H1 (cell line): Measurements from ENCODE around the gene EML4. TPM values are rescaled to one million over a fixed set of nuclear protein-coding genes. Genes with fewer than 3 reads are reported as not detected.

Experiments used
- HDAC2 ChIP-seq, 2 experiments: fragments of 300-600 bp in 1 of 2; sonication (generic) in 1 of 2; IDR thresholded peaks; 2 replicates each; pipeline ENCODE4 v1.6.1; 2011 to 2012; ENCODE audit warnings: low read depth in 2 of 2, low read length in 2 of 2, mild to moderate bottlenecking in 2 of 2, moderate library complexity in 2 of 2, borderline replicate concordance in 1 of 2, inconsistent platforms in 1 of 2
- POLR2A ChIP-seq, 2 experiments: IDR thresholded peaks; 1 replicate in 1 of 2; 2 replicates in 1 of 2; pipeline ENCODE4 v1.6.1; 2011; ENCODE audit warnings: low read depth in 2 of 2, low read length in 2 of 2, mild to moderate bottlenecking in 2 of 2; ENCODE audit errors: control extremely low read depth in 1 of 2
- SIN3A ChIP-seq, 2 experiments: IDR thresholded peaks in 1 of 2; conservative IDR thresholded peaks in 1 of 2; 2 replicates each; pipeline ENCODE4 v1.6.1; 2011 to 2012; ENCODE audit warnings: low read length in 2 of 2, improper control_type of control experiment in 1 of 2, low read depth in 1 of 2, mild to moderate bottlenecking in 1 of 2
- SP1 ChIP-seq: IDR thresholded peaks from 2 replicates; pipeline ENCODE4 v1.6.1; 2011; ENCODE audit warnings: low read depth, low read length
- polyA plus RNA-seq, 7 experiments: library from polyadenylated mRNA; depleted of rRNA in 3 of 7; stranded (reverse) in 5 of 7; unstranded in 2 of 7; fragments of >200 nt in 5 of 7; fragments of 200-250 nt in 2 of 7; gene quantifications; 1 replicate in 5 of 7; 2 replicates in 1 of 7; 4 replicates in 1 of 7; pipeline versions ENCODE4 v1.2.1 to v1.2.3, GENCODE V29; 2011 to 2013; ENCODE audit warnings: missing spikeins in 2 of 7, mixed read lengths in 2 of 7
- total RNA-seq: library from RNA; stranded (reverse); fragmentation: NEBNext Ultra II Directional; extraction: Animal tissue kit (Norgen Biotek cat#: 25700); gene quantifications from 2 replicates; pipeline ENCODE4 v1.2.1, GENCODE V29; 2021

EML4 gene
- total and polyA plus RNA-seq, 2 of the 8 experiments (the other 6 are each of a cell fraction or from before 2014, with no cell fraction given) = 50.1 to 104 TPM

GRCh38 chr2:42340938-42341636, 171.9 kb downstream of the EML4 start (continued):
- TF ChIP-seq SIN3A (conservative IDR thresholded peaks at IDR 0.05 in 1 of 2, IDR thresholded peaks at IDR 0.05 in 1 of 2; ENCODE audit: low read depth in 1 of 2, low read length in 2 of 2) (no peak), POLR2A (IDR thresholded peaks at IDR 0.05; ENCODE audit: control extremely low read depth in 1 of 2, low read depth in 2 of 2, low read length in 2 of 2) (no peak), SP1 (no peak), HDAC2 (IDR thresholded peaks at IDR 0.05; ENCODE audit: borderline replicate concordance in 1 of 2, low read depth in 2 of 2, low read length in 2 of 2) (no peak)
- TF ChIP-seq, all 59 proteins: peak for 0
